NCI-H345 treated with DMSO at 0.1 percent for 48 hours (cell line): Measurements from ENCODE around the gene SLC2A13.
"Not testable (repeated sequence)": the region's sequence is repeated elsewhere in the genome, so short reads cannot be mapped to it uniquely, and the experiment has no call there.

Experiments
- DNase-seq: peaks from one replicate; lab custom pipeline; 2025; ENCODE audit not compliant: unreplicated experiment; lab: John Stamatoyannopoulos, UW

Gene SLC2A13

GRCh38 chr12:40106202-40106533, 287 bp upstream of the SLC2A13 start:
- DNase-seq: peak; percentile 60

DNA sequence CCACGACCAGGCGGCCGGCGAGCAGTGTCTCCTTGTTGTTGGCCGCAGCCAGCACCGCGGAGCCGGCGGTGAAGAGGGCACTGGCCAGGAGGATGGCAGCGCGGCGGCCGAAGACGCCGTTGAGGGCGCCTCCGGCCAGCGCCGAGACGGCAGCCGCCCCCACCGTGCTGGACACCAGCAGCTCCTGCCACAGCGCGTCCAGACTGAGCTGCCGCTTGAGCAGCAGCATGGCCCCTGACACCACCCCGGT, 691 bp downstream of the SLC2A13 start:
- no peak for DNase-seq

GRCh38 chr12:40104461-40105264, 1.2 kb downstream of the SLC2A13 start:
- DNase-seq: no peak

GRCh38 chr12:40103043-40103442, 2.8 kb downstream of the SLC2A13 start:
- no peak for DNase-seq

DNA sequence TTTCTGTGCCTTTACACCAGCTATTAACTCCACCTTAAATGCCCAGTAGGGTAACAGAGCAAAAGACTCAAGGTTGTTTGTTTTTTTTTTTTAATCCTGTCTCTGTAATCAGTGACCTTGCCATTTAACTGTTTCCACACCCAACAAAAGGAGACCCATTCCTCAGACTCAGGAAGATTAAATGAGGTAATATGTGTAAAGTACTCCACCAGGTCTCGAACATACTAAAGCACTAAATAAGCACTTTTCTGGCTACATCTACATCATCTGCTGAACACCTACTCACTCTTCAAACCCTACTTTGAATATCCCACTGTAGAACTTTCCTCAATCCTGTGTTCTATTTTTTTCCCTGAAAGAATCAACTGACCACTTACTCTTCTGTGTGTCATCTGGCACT, 4.1 kb downstream of the SLC2A13 start:
- no peak for DNase-seq

GRCh38 chr12:40099423-40099853, 6.4 kb downstream of the SLC2A13 start:
- DNase-seq: no peak

DNA sequence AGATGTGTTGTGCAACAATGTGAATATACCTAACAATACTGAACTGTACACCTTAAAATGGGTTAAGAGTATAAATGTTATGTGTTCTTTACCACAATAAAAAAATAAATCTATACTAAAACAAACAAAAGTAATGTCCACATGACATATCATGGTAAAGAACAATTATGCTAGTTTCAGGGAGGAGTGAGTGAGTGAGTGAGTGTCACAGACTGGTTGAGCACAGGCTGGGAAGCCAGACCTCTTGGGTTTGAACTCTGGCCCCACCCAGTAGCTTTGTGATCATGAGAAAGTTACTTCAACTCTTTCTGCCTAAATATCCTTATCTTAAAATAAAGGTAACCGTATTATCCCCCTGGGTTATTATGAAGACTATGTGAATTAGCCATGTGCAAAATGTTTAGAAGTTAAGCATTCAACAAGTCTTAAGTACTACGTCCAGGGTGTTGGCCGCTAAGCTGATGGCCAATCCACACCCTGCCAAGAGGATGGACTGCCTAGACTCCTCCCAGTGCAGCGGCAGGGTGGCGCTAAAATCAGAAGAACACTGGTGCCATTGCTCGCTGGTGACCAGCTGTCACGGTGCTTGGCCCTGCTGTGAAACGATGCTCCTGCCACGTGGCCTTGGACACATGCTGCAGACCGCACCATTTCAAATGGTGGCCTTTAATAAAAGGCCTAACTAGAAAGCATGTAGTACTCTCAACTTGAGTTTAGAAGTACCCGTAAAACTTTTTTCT, 7.3 kb downstream of the SLC2A13 start:
- DNase-seq: no peak

DNA sequence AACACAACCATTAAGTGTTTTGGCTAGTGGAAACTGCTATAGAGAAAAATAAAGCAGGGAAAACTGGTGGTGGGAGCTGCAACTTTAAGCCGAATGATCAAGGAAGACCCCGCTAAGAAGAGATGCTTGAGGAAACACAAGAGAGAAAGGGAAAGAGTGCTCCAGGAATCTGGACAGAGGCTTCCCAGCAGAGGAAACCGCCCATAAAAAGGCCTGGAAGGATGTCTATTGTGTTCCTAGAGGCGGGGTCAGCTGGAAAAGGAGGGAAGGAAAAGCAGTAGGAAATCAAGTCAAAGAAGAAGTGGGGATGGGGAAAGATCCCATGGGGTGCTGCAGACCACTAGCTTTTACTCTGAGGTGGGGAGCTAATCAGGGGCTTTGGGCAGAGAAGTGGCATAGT, 12.4 kb downstream of the SLC2A13 start:
- DNase-seq: no peak

GRCh38 chr12:40086471-40086870, 19.4 kb downstream of the SLC2A13 start:
- DNase-seq: no peak

GRCh38 chr12:40078266-40078665, 27.6 kb downstream of the SLC2A13 start:
- DNase-seq: no peak

GRCh38 chr12:40075458-40075857, 30.4 kb downstream of the SLC2A13 start:
- no peak for DNase-seq

GRCh38 chr12:40068416-40068815, 37.5 kb downstream of the SLC2A13 start:
- no peak for DNase-seq

DNA sequence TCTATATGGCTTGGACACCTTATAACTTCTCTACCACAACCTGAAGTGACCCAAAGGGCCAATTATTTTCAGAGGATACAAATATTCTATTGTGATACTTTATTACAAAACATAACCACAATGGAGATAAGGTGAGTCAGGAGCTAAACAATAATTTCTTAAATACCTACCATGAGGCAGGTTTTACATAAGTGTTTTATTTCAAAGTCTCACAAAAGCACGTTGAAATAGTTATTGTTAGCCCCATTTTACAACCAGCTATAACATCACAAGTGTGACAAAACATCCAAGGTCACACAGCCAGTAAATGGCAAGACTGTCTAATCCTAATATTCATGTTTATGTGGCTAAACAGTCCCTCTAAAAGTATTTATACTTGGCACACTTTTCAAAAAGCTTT, 40.2 kb downstream of the SLC2A13 start:
- no peak for DNase-seq

- peak; percentile 4 for DNase-seq
These were observed 42.5 kb downstream of the SLC2A13 start for GRCh38 chr12:40063414-40063813.

DNA sequence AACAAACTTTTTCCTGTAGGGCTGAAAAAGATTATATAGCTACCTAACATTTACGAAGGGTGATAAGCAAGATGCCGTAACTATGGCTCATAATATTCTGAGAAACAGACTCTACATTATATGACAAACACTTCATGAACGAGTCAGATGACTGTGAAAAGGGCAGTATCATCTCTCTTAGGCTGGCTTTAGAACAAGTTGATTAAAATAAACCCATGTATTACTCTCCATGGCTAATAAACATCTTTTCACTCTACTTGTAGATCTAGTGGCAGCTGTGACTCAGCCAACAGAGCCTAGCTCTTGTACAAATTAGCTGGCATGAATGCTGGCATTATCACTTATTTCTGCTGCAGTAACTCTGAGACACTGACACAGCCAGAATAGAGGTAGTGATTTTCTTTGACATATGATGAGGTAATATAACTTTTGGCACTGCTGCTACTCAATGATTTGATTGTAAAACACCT, 47.1 kb downstream of the SLC2A13 start:
- DNase-seq: no peak

DNA sequence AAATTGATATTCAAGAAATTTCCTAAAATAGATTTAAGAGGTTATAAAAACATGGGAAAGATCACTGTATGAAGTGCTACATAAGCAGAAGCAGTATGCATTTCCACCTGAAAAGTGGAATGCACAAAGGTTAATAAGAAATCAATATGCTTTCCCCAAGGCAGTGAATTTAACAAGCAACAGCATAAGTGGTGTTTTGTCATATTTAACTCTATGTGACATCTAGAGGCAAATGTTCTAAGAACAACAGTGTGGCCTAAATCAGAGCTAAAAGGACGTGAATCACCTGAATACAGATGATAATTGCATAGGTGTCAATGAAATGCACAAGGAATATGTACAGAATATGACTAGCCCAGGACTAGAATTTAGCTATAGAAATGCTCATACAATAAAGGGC, 49.5 kb downstream of the SLC2A13 start:
- no peak for DNase-seq

GRCh38 chr12:40055776-40056175, 50.1 kb downstream of the SLC2A13 start:
- DNase-seq: no peak

DNA sequence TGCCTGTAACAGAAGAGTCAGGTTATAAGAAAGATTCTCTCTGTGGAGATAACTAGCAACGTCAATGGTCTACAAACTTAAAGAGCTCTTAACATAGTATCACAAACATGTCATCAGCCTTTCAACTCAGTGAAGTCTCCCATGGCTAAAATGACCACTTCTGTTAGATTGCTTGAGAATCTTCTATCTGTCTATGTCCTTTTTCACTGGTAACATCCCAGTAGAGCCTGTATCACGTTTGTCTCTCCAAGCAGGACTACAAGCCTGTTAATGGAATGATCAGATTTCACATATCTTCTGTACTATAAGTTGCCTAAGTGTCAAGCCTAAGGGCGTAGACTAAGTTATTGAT, 50.7 kb downstream of the SLC2A13 start:
- no peak for DNase-seq

GRCh38 chr12:40054555-40055227, 51.2 kb downstream of the SLC2A13 start:
- DNase-seq: no peak

- DNase-seq: no peak
These were observed 56.6 kb downstream of the SLC2A13 start for GRCh38 chr12:40049268-40049667.

DNA sequence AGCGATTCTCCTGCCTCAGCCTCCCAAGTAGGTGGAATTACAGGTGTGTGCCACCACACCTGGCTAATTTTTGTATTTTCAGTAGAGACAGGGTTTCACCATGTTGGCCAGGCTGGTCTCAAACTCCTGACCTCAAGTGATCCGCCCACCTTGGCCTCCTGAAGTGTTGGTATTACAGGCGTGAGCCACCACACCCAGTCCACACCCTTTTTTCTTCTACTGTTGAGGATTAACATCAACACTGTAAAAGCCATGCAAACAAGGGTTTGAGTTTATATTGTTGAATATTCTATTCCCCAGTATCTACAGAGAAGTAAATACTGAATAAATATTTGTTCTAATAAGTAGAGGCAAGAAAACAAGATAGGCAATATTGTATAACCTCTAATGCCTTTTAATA, 58.9 kb downstream of the SLC2A13 start:
- DNase-seq: not testable (repeated sequence)

GRCh38 chr12:40045656-40046055, 60.2 kb downstream of the SLC2A13 start:
- DNase-seq: no peak
